Heart left ventricle (tissue), 16 donors: Measurements from ENCODE around the gene PLPP3. TPM values are rescaled to one million over a fixed set of nuclear protein-coding genes. Genes with fewer than 3 reads are reported as not detected.

Source experiments
- ATAC-seq, 4 donors: fragments of 200-7000 bp; cut with Tn5 transposase; one replicate each; pipeline ENCODE4 v1.9.1; 2020 to 2022; ENCODE audit warnings: moderate library complexity in 4 of 4, mild to moderate bottlenecking in 3 of 4, moderate number of reproducible peaks in 1 of 4
- DNase-seq, 5 donors: peaks; one replicate each; pipeline ENCODE4 v3.0.0-alpha.2; 2020
- H3K27ac ChIP-seq, 12 donors: fragments of 200-600 bp; sonication (generic) in 4 of 12; one replicate each; pipeline versions ENCODE4 v1.5.0 to v1.8.0; 2016 to 2022; ENCODE audit warnings: mild to moderate bottlenecking in 2 of 12
- H3K27me3 ChIP-seq, 9 donors: fragments of 200-600 bp; sonication (generic) in 2 of 9; one replicate each; pipeline versions ENCODE4 v1.5.1 to v1.8.0; 2016 to 2022; ENCODE audit warnings: mild to moderate bottlenecking in 3 of 9
- H3K36me3 ChIP-seq, 9 donors: fragments of 200-600 bp; sonication (generic) in 2 of 9; one replicate each; pipeline versions ENCODE4 v1.5.0 to v1.8.0; 2018 to 2022; ENCODE audit warnings: mild to moderate bottlenecking in 2 of 9
- H3K4me1 ChIP-seq, 12 donors: fragments of 200-600 bp; sonication (generic) in 4 of 12; one replicate each; pipeline versions ENCODE4 v1.5.0 to v1.8.0; 2016 to 2022; ENCODE audit warnings: mild to moderate bottlenecking in 3 of 12
- H3K4me3 ChIP-seq, 12 donors: fragments of 200-600 bp; sonication (generic) in 4 of 12; one replicate each; pipeline versions ENCODE4 v1.5.0 to v1.8.0; 2017 to 2022; ENCODE audit warnings: mild to moderate bottlenecking in 9 of 12, moderate library complexity in 4 of 12
- H3K9me3 ChIP-seq, 12 donors: fragments of 200-600 bp; sonication (generic) in 4 of 12; one replicate each; pipeline versions ENCODE4 v1.5.0 to v1.8.0; 2016 to 2022; ENCODE audit warnings: mild to moderate bottlenecking in 1 of 12
- POLR2A ChIP-seq, 2 donors: fragments of 450-650 bp; IDR thresholded peaks; one replicate each; pipeline ENCODE4 v1.6.1; 2017; ENCODE audit warnings: antibody characterized with exemption in 2 of 2, mild to moderate bottlenecking in 2 of 2, moderate library complexity in 2 of 2
- WGBS, 4 donors: extraction: QIAGEN DNeasy Blood & Tissue Kit in 2 of 4; methylation state at CpG; one replicate each; pipeline versions ENCODE4 v1.1.5 to v1.1.7; 2013 to 2018; 5-methylcytosine and 5-hydroxymethylcytosine counted together
- intact Hi-C, 10 donors: fragments of 100-400 bp; cut with DNase I; formaldehyde crosslinking; loops; one replicate each; pipeline versions ENCODE4 v1.11.1 to v1.14.2; 2022
- polyA plus RNA-seq, 2 donors: library from polyadenylated mRNA; stranded (reverse); fragments of 200-250 nt; gene quantifications; one replicate each; pipeline ENCODE4 v1.2.3, GENCODE V29; 2013
- total RNA-seq, 9 donors: library from RNA; depleted of rRNA in 2 of 9; stranded (reverse); fragments of >200 nt in 2 of 9; fragmentation: NEBNext Ultra II Directional in 3 of 9; extraction: Animal tissue kit (Norgen Biotek cat#: 25700) in 3 of 9; gene quantifications; one replicate each; pipeline versions ENCODE4 v1.1.0 to v1.2.4, GENCODE V29; 2016 to 2023
- TF ChIP-seq, protein P1 (sequence below), 12 donors: fragments of 200-600 bp; sonication (generic) in 4 of 12; IDR thresholded peaks; one replicate each; pipeline versions ENCODE4 v1.5.0 to v1.8.0; 2018 to 2022; ENCODE audit warnings: antibody characterized with exemption in 12 of 12, mild to moderate bottlenecking in 5 of 12
- donor health status: ischemic (EF 13 %, LVEDD 7.1; RV severe dilation, severe dysfunction).
- donor health status: healthy with polysubstance abuse.
- donor health status: DM: no; HTN: yes; CAD: no.
- donor health status: DM: no; HTN: no; CAD: no.
- donor health status: ischemic (EF 25% LVEDD 6.9; RV normal size, moderate dysfunction).
- donor health status: ischemic (EF 25% LVEDD 5.7; RV mildly dilated, moderate dysfunction).
- donor health status: healthy.
- donor health status: DM: yes; HTN: yes; CAD: no.
- donor health status: ischemic (EF 35%, LVEDD 5.7; RV mildly dilated, moderate dysfunction).
- donor health status: nonischemic (EF 11% LVEDD 7.7; RV severe dilation, severe dysfunction).
- donor health status: DM: yes; HTN: yes; CAD: no.
- donor health status: PGD.
- donor health status: ischemic (EF 29% LVEDD 5.4; RV normal size, mild dysfunction).
- donor health status: nonischemic (EF 23%, LVEDD 6.1; RV moderate dilation, normal function).

Gene PLPP3
- total and polyA plus RNA-seq, 11 donors: 17.1 to 221 (median 89.9) TPM

DNA sequence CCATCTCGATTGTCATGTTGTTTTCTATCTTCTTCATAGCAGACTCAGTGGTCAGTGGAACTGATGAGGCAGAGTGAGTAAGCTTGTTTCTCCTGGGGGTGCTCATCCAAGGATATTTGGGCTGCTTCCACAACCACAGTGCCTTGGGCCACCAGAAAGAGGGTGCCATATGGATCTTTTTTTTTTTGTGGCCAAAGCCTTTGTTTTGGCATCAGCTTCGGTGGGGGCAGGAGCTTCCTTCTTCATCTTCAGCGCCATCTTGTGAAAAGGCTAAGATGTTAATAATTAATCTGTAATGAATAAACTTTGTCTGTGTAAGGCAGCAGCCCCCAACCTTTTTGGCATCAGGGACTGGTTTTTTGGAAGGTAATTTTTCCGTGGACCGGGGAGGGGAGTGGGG, 6.6 kb upstream of the PLPP3 start:
- TF ChIP-seq POLR2A (IDR thresholded peaks at IDR 0.05): no peak
- TF ChIP-seq, protein P1, sequence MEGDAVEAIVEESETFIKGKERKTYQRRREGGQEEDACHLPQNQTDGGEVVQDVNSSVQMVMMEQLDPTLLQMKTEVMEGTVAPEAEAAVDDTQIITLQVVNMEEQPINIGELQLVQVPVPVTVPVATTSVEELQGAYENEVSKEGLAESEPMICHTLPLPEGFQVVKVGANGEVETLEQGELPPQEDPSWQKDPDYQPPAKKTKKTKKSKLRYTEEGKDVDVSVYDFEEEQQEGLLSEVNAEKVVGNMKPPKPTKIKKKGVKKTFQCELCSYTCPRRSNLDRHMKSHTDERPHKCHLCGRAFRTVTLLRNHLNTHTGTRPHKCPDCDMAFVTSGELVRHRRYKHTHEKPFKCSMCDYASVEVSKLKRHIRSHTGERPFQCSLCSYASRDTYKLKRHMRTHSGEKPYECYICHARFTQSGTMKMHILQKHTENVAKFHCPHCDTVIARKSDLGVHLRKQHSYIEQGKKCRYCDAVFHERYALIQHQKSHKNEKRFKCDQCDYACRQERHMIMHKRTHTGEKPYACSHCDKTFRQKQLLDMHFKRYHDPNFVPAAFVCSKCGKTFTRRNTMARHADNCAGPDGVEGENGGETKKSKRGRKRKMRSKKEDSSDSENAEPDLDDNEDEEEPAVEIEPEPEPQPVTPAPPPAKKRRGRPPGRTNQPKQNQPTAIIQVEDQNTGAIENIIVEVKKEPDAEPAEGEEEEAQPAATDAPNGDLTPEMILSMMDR (IDR thresholded peaks at IDR 0.05): no peak
- peaks cover 0 to 4% (median 0%) of the 10 kb centered on the region in 12 donors for H3K4me1 ChIP-seq
- no peaks in the 10 kb centered on the region for H3K36me3 ChIP-seq
- H3K27me3 ChIP-seq: no peaks in the 10 kb centered on the region
- no peak overlapping the region for H3K27ac ChIP-seq
- intact Hi-C loops: loop anchor here in 9 of 10 donors (1.0 to 10.0 kb wide), 16 partner anchors 119 to 1451 kb away; no protein-coding TSS in a partner anchor
- H3K9me3 ChIP-seq: no peaks in the 10 kb centered on the region
- 78 to 87% (median 86%) methylated on average over 5 of the region's 5 CpGs for WGBS, 4 donors
- ATAC-seq (no peak), DNase-seq (no peak)
- H3K4me3 ChIP-seq: no peak overlapping the region

DNA sequence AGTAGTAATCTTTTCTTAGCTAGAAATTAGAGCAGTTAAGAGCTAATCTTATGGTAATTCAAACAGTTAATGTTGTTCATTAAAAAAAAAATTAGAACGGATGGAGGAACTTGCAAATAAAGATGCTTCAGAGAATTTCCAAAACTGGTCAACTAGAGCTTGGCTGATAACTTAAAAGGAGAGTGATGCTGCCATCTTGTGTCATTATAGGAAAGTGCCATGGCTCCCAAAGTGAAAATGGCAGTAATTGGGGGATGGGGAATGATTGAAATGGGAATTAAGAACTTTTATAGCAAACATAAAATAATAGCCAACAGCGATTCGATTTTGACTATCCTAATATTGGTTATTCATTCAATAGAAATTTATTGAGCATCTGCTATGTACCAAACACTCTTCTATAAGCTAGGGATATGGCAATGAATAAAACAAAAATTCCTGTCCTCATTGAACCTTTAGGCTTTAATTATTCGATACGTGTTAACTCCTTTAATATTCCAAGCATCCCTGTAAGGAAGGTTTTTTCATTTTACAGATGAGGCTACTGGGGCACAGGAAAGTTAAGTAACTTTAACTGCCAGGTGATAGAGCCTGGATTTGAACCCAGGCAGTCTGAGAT, 5.7 kb upstream of the PLPP3 start:
- no peak overlapping the region for H3K4me3 ChIP-seq
- H3K27ac ChIP-seq: no peak overlapping the region
- no peaks in the 10 kb centered on the region for H3K9me3 ChIP-seq
- 15 to 25% (median 22%) methylated on average over 5 of the region's 5 CpGs for WGBS, 4 donors
- DNase-seq (no peak), ATAC-seq (peak in 3 of 4 donors; percentile 54 to 78 (median 68))
- peaks cover 0 to 9% (median 3%) of the 10 kb centered on the region in 12 donors for H3K4me1 ChIP-seq
- TF ChIP-seq POLR2A (IDR thresholded peaks at IDR 0.05): no peak
- TF ChIP-seq, protein P1 (IDR thresholded peaks at IDR 0.05): peak; percentile 76 to 91 (median 86)
- no peaks in the 10 kb centered on the region for H3K36me3 ChIP-seq
- intact Hi-C loops: loop anchor here (1.0 to 10.0 kb wide), 20 partner anchors 120 to 1450 kb away; no protein-coding TSS in a partner anchor
- no peaks in the 10 kb centered on the region for H3K27me3 ChIP-seq

DNA sequence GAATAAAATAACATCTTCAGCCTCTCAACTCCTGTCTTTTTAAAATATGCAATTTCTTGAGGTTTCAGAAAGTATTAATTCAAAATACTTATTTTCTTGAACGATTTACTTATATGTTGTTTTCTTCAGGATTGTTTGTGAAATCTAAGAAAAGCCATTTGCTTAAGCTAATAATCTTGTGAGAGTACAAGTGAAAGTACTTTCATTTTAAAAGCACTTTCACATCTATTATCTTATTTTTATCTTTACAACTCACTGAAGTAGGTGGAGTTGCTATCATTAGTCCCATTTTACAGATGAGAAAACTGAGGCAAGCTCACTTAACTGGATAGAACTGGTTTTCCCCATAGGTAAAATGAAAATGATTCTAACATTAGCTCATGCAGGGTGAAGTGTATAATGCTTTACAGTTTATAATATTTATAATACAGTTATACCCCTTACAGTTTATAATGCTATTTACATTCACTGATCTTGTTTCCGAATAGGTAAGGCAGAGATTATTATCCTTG, 4.7 kb upstream of the PLPP3 start:
- DNase-seq (no peak), ATAC-seq (no peak)
- TF ChIP-seq, protein P1 (IDR thresholded peaks at IDR 0.05): no peak
- TF ChIP-seq POLR2A (IDR thresholded peaks at IDR 0.05): no peak
- Histone ChIP-seq H3K4me3 (no peak overlapping the region), H3K36me3 (no peaks in the 10 kb centered on the region), H3K27me3 (no peaks in the 10 kb centered on the region), H3K4me1 (peaks cover 0 to 12% (median 7%) of the 10 kb centered on the region in 12 donors), H3K9me3 (no peaks in the 10 kb centered on the region), H3K27ac (no peak overlapping the region)
- intact Hi-C loops: loop anchor here (1.0 to 10.0 kb wide), 20 partner anchors 121 to 1449 kb away; no protein-coding TSS in a partner anchor
- 78 to 89% (median 83%) methylated on average over 2 of the region's 2 CpGs for WGBS, 4 donors

DNA sequence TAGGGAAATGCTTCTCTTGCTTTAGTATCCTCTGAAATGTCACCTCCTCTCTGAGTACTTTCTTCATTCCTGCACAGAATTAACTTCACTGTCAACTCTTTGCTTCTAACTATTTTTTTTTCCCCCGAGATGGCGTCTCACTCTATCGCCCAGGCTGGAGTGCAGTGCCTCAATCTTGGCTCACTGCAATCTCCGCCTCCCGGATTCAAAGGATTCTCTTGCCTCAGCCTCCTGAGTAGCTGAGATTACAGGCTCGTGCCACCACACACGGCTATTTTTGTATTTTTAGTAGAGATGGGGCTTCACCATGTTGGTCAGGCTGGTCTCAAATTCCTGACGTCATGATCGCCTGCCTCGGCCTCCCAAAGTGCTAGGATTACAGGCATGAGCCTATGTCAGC, 1.4 kb upstream of the PLPP3 start:
- H3K4me1 ChIP-seq: peaks cover 0 to 19% (median 7%) of the 10 kb centered on the region in 12 donors
- H3K4me3 ChIP-seq: peak overlapping the region in 1 of 12 donors; percentile 89
- WGBS, 4 donors: 84 to 87% (median 85%) methylated on average over 10 of the region's 10 CpGs
- ATAC-seq (no peak), DNase-seq (no peak)
- H3K27ac ChIP-seq: no peak overlapping the region
- H3K27me3 ChIP-seq: no peaks in the 10 kb centered on the region
- TF ChIP-seq, protein P1 (IDR thresholded peaks at IDR 0.05): no peak
- no peak for TF ChIP-seq POLR2A (IDR thresholded peaks at IDR 0.05)
- no peaks in the 10 kb centered on the region for H3K9me3 ChIP-seq
- intact Hi-C loops: loop anchor here in 9 of 10 donors (5.0 to 10.0 kb wide), 13 partner anchors 124 to 1446 kb away; no protein-coding TSS in a partner anchor
- no peaks in the 10 kb centered on the region for H3K36me3 ChIP-seq
